Cardiac fibroblast (primary cell): ENCODE results near the gene FBXW5.

Experiments used
- DNase-seq, 2 donors: peaks; one replicate each; pipeline versions ENCODE4 v3.0.0 to v3.0.0-alpha.2; 2010; ENCODE audit warnings: low read depth in 2 of 2
- H3K4me3 ChIP-seq, 2 donors: replicated peaks in 1 of 2; 1 replicate in 1 of 2; 2 replicates in 1 of 2; pipeline ENCODE4 v1.5.1; 2011; ENCODE audit warnings: low read depth in 2 of 2, low read length in 2 of 2, mild to moderate bottlenecking in 2 of 2, moderate library complexity in 1 of 2
- TF ChIP-seq, protein P1 (sequence below): IDR thresholded peaks from one replicate; pipeline ENCODE4 v1.5.1; 2011; ENCODE audit warnings: low read depth, mild to moderate bottlenecking, low read length, inconsistent platforms

Gene FBXW5

DNA sequence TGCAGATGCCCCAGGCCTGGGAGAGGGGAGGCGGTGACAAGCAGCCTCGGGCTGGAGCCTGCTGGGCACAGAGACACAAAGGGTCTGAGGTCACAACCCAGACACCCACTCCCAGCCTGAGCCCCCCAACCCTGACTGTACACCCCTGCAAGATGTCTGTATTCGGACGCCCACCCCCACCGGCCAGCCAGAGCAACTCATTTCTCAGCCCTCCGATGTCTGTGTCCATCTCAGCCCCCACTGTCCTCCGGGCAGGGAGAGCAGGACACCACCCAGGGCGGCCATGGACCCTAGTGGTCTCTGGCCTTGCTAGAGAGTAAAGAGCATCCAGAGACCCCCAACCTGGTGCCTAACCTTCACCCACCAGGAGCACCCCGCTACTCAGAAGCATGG, 11.4 kb upstream of the FBXW5 start:
- TF ChIP-seq, protein P1, sequence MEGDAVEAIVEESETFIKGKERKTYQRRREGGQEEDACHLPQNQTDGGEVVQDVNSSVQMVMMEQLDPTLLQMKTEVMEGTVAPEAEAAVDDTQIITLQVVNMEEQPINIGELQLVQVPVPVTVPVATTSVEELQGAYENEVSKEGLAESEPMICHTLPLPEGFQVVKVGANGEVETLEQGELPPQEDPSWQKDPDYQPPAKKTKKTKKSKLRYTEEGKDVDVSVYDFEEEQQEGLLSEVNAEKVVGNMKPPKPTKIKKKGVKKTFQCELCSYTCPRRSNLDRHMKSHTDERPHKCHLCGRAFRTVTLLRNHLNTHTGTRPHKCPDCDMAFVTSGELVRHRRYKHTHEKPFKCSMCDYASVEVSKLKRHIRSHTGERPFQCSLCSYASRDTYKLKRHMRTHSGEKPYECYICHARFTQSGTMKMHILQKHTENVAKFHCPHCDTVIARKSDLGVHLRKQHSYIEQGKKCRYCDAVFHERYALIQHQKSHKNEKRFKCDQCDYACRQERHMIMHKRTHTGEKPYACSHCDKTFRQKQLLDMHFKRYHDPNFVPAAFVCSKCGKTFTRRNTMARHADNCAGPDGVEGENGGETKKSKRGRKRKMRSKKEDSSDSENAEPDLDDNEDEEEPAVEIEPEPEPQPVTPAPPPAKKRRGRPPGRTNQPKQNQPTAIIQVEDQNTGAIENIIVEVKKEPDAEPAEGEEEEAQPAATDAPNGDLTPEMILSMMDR: no peak
- DNase-seq: no peak
- H3K4me3 ChIP-seq: no peak overlapping the region

DNA sequence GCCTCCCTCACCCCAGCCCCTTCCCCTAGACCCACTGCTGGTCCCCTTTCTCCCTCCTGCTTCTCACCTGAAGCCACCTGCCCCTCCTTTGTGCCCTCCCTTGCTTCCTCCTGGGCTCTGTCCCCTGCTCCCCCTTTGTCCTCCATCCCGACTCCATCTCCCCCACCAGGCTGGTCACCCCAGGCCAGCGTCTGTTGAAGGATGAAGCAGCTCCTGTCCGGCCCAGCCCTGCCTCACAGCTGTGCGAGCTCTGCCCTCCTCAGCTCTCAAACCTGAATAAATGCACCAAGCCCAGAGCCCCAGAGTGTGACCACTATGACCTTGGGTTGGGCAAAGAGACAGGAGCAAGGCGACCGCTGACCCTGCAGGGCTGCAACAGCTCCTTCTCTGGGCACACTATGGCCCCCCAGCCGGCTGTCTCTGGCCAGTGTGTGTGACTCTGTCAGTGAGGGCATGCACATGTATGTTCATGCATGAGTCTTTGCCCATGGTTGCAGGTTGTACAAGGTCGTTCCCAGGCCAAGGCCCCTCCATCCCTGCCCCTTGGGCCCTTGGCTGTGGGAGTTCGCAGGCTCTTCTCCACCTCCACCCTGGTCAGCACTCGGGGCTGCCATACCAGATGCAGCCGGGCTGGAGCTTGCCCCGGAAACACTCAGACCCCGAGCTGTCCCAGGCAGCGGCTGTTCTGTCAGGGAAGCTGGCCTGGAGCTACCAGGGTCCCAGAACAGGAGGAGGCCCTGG, 10.8 kb upstream of the FBXW5 start:
- no peak for DNase-seq
- H3K4me3 ChIP-seq: no peak overlapping the region
- TF ChIP-seq, protein P1: no peak

DNA sequence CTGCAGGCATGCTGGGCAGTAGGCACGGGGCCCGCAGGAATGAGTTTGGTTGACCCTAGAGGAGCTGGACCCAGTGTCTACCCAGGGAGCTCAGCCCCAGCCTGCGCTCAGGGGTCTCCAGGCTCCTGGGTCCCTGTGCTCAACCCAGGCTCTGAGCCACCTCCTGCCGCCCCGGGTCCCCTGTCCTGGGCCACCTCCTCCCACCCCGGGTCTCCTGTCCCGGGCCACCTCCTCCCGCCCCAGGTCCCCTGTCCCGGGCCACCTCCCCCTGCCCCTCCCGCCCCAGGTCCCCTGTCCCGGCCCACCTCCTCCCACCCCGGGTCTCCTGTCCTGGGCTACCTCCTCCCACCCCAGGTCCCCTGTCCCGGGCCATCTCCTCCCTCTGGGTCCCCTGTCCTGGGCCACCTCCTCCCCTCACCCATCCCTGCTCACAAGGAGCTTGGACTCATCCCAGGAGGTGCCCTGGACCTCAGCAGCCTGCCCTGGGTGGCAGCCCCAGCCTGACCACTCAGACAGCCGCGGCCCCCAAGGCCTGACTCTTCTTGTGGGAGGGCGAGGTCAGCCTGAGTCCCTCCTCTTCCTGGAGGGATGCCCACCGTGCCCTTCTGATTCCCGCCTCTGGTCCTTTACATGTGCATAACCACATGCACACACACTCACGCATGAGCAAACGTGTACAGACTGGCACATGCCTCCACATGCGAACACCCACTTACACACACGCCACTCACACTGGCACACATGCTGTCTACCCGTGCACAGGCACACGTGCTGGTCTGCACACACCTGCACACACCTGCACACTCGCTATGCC, 9.9 kb upstream of the FBXW5 start:
- no peak for DNase-seq
- H3K4me3 ChIP-seq: no peak overlapping the region
- TF ChIP-seq, protein P1: no peak

DNA sequence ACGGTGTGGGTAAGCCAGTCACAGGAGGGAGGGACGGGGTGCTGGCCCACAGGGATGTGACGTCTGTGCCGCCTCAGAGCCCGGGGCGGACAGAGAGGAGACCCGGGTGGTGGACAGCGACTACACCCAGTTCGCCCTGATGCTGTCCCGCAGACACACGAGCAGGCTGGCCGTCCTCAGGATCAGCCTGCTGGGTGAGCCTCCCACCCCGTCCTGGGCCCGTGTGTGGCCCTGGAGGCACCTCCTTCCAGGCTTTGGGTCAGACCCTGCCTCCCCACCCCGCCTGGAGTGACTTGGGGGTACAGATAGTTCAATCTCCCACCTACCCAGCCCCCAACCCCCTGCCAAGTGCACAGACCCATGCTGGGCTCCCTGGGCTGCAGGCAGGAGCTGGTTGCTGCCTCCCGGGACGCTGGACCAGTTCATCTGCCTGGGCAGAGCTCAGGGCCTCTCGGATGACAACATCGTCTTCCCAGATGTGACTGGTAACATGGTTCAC, 9.3 kb upstream of the FBXW5 start:
- TF ChIP-seq, protein P1: no peak
- DNase-seq: no peak
- H3K4me3 ChIP-seq: no peak overlapping the region

DNA sequence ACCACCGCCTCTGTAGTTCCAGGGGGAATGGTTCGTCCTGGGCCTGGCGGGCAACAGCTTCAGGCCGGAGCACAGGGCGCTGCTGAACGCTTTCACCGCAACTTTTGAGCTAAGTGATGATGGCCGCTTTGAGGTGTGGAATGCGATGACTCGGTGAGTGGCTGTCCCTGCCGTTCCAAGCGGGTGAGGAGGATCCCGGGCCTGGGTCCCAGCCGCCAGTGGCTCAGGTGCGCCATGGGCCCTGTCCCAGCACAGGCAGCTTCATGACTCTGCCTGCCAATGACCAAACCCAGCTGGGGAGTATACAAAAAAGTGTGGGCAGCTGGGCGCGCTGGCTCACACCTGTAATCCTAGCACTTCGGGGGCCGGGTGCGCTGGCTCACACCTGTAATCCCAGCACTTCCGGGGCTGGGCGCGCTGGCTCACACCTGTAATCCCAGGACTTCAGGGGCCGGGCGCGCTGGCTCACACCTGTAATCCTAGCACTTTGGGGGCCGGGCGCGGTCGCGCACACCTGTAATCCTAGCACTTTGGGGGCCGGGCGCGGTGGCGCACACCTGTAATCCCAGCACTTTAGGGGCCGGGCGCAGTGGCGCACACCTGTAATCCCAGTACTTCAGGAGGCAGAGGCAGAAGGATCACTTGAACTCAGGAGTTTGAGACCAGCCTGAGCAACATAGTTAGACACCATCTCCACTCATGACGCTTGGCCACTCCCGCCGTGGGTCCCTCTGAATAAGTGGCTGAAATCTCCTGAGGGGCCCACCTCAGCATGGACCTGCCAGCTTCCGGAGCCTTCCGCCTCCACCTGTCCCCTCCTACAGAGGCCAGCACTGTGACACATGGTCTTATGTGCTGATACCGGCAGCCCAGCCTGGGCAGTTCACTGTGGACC, 8.6 kb upstream of the FBXW5 start:
- no peak for DNase-seq
- no peak overlapping the region for H3K4me3 ChIP-seq
- TF ChIP-seq, protein P1: no peak

DNA sequence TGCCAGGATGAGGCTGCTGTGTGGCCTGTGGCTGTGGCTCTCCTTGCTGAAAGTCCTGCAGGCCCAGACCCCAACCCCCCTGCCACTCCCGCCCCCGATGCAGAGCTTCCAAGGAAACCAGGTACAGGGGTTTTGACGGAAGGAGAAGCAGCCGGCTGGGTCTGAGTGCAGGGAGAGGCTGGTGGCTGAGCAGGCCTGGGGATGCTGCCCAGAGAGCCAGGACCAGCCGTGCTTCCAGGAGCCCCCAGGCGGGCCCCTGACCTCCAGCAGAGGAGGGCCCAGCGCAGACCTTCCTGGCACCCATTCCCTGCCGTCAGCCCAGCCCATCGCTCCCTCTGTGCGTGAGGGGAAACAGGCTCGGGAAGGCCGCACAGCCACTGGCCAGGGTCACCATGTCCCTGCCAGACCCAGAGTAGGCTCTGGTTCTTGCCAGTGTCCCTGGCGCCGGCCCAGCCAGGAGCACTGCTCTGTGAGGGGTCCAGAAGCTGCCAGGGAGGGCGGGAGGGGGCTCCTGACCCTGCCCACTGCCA, 7.8 kb upstream of the FBXW5 start:
- TF ChIP-seq, protein P1: no peak
- DNase-seq: no peak
- H3K4me3 ChIP-seq: no peak overlapping the region
